Esophagus muscularis mucosa (tissue), 3 donors: ENCODE measurements around the gene SLC8A1.

ENCODE experiments used
- CTCF ChIP-seq, 3 experiments: fragments of 200-600 bp in 2 of 3; fragments of 450-650 bp in 1 of 3; sonication (generic) in 2 of 3; IDR thresholded peaks; one replicate each; pipeline ENCODE4 v1.5.1; 2017 to 2019; ENCODE audit warnings: antibody characterized with exemption in 3 of 3, mild to moderate bottlenecking in 2 of 3, moderate library complexity in 1 of 3
- POLR2AphosphoS5 ChIP-seq, 2 donors: sonication (generic); formaldehyde crosslinking; IDR thresholded peaks; one replicate each; pipeline ENCODE4 v1.6.1; 2017; ENCODE audit warnings: antibody characterized with exemption in 2 of 2

- peak in 1 of 3 experiments; percentile 20 for TF ChIP-seq CTCF (IDR thresholded peaks at IDR 0.05)
- no peak for TF ChIP-seq POLR2AphosphoS5 (IDR thresholded peaks at IDR 0.05)
Observed at GRCh38 chr2:40450066-40450795, 1.7 kb downstream of the SLC8A1 start.
